GM21381 (cell line): ENCODE measurements around the gene MGAT5B.

Experiments
- ATAC-seq: cut with Tn5 transposase; IDR thresholded peaks from one replicate; pipeline ENCODE4 v1.9.1; 2021; ENCODE audit warnings: mild to moderate bottlenecking, moderate library complexity; ENCODE audit not compliant: unreplicated experiment

Gene MGAT5B

GRCh38 chr17:76925441-76925891, 57.3 kb downstream of the MGAT5B start:
- no peak for ATAC-seq

- no peak for ATAC-seq
Measured at GRCh38 chr17:76926237-76926866, 58.1 kb downstream of the MGAT5B start.

GRCh38 chr17:76927577-76927976, 59.4 kb downstream of the MGAT5B start:
- ATAC-seq = no peak

GRCh38 chr17:76927982-76928381, 59.8 kb downstream of the MGAT5B start:
- ATAC-seq = no peak

- ATAC-seq = no peak
Measured at GRCh38 chr17:76929148-76929547, 60.9 kb downstream of the MGAT5B start.

- no peak for ATAC-seq
Measured at GRCh38 chr17:76929601-76930000, 61.4 kb downstream of the MGAT5B start.

- ATAC-seq = no peak
Measured at GRCh38 chr17:76930107-76930506, 61.9 kb downstream of the MGAT5B start.

GRCh38 chr17:76932402-76933333, 64.5 kb downstream of the MGAT5B start:
- no peak for ATAC-seq

GRCh38 chr17:76934561-76935320, 66.5 kb downstream of the MGAT5B start:
- no peak for ATAC-seq

- ATAC-seq = no peak
Measured at GRCh38 chr17:76935331-76935730, 67.1 kb downstream of the MGAT5B start.

- ATAC-seq = no peak
Measured at GRCh38 chr17:76937238-76937637, 69.0 kb downstream of the MGAT5B start.

GRCh38 chr17:76938009-76938408, 69.8 kb downstream of the MGAT5B start:
- ATAC-seq = no peak

GRCh38 chr17:76940295-76940694, 72.1 kb downstream of the MGAT5B start:
- no peak for ATAC-seq

- no peak for ATAC-seq
Measured at GRCh38 chr17:76940738-76941350, 72.6 kb downstream of the MGAT5B start.

GRCh38 chr17:76943202-76943601, 75.0 kb downstream of the MGAT5B start:
- no peak for ATAC-seq

GRCh38 chr17:76943781-76944213, 75.6 kb downstream of the MGAT5B start:
- ATAC-seq = no peak

- ATAC-seq = no peak
Measured at GRCh38 chr17:76944477-76944876, 76.3 kb downstream of the MGAT5B start.

GRCh38 chr17:76946111-76946771, 78.0 kb downstream of the MGAT5B start:
- ATAC-seq = no peak

- no peak for ATAC-seq
Measured at GRCh38 chr17:76946772-76947135, 78.5 kb downstream of the MGAT5B start.

GRCh38 chr17:76947309-76947708, 79.1 kb downstream of the MGAT5B start:
- ATAC-seq = no peak
